Astrocyte (in vitro differentiated cells and primary cell): Measurements from ENCODE around the gene CCDC197. TPM values are rescaled to one million over a fixed set of nuclear protein-coding genes. Genes with fewer than 3 reads are reported as not detected.

Experiments
- DNase-seq: peaks from one replicate; pipeline ENCODE4 v3.0.0-alpha.2; 2010; ENCODE audit warnings: low read depth
- FAIRE-seq: peaks from 2 replicates; lab custom pipeline; 2011; peaks lifted over from hg19 to GRCh38; lab: Jason Lieb, UNC
- H2AFZ ChIP-seq: 2 replicates; pipeline ENCODE4 v1.6.0; 2012; ENCODE audit warnings: low read depth, low read length, inconsistent platforms
- H3K27ac ChIP-seq: 2 replicates; pipeline ENCODE4 v1.5.1; 2011; ENCODE audit warnings: low read depth, low read length, inconsistent platforms
- H3K27me3 ChIP-seq: 2 replicates; pipeline ENCODE4 v1.6.0; 2011; ENCODE audit warnings: low read length, inconsistent platforms; ENCODE audit not compliant: insufficient read depth
- H3K36me3 ChIP-seq: 2 replicates; pipeline ENCODE4 v1.5.1; 2011; ENCODE audit warnings: low read length, inconsistent platforms; ENCODE audit not compliant: insufficient read depth
- H3K4me1 ChIP-seq: 2 replicates; pipeline ENCODE4 v1.5.1; 2011; ENCODE audit warnings: low read length, inconsistent platforms; ENCODE audit not compliant: insufficient read depth
- H3K4me2 ChIP-seq: 2 replicates; pipeline ENCODE4 v1.6.0; 2012; ENCODE audit warnings: low read length, inconsistent platforms
- H3K4me3 ChIP-seq: 2 replicates; pipeline ENCODE4 v1.5.1; 2011; ENCODE audit warnings: low read depth, mild to moderate bottlenecking, low read length, inconsistent platforms; ENCODE audit not compliant: insufficient read depth
- H3K79me2 ChIP-seq: 2 replicates; pipeline ENCODE4 v1.6.0; 2012; ENCODE audit warnings: mild to moderate bottlenecking, low read length, inconsistent platforms; ENCODE audit not compliant: insufficient read depth
- H3K9ac ChIP-seq: 2 replicates; pipeline ENCODE4 v1.6.0; 2012; ENCODE audit warnings: mild to moderate bottlenecking, low read length, inconsistent platforms
- H3K9me3 ChIP-seq: 2 replicates; pipeline ENCODE4 v1.5.1; 2012; ENCODE audit warnings: low read depth, mild to moderate bottlenecking, low read length, inconsistent platforms; ENCODE audit not compliant: insufficient read depth
- H4K20me1 ChIP-seq: 2 replicates; pipeline ENCODE4 v1.6.0; 2012; ENCODE audit warnings: low read length, inconsistent platforms; ENCODE audit not compliant: insufficient read depth
- H3K27ac Mint-ChIP-seq: one replicate; pipeline ENCODE4 v1.8.0; 2021; ENCODE audit warnings: mild to moderate bottlenecking, mixed read lengths; ENCODE audit not compliant: unreplicated experiment
- H3K27me3 Mint-ChIP-seq: one replicate; pipeline ENCODE4 v1.8.0; 2021; ENCODE audit warnings: low read depth, mixed read lengths; ENCODE audit not compliant: unreplicated experiment
- H3K36me3 Mint-ChIP-seq: one replicate; pipeline ENCODE4 v1.8.0; 2021; ENCODE audit warnings: low read depth, mixed read lengths; ENCODE audit not compliant: unreplicated experiment
- H3K4me1 Mint-ChIP-seq: one replicate; pipeline ENCODE4 v1.8.0; 2021; ENCODE audit warnings: low read depth, mixed read lengths; ENCODE audit not compliant: unreplicated experiment
- H3K4me3 Mint-ChIP-seq: one replicate; pipeline ENCODE4 v1.8.0; 2021; ENCODE audit warnings: mild to moderate bottlenecking, moderate library complexity, mixed read lengths; ENCODE audit not compliant: unreplicated experiment
- H3K9me3 Mint-ChIP-seq: one replicate; pipeline ENCODE4 v1.8.0; 2021; ENCODE audit warnings: mild to moderate bottlenecking, mixed read lengths; ENCODE audit not compliant: unreplicated experiment
- EZH2 ChIP-seq: IDR thresholded peaks from 2 replicates; pipeline ENCODE4 v1.6.1; 2012; ENCODE audit warnings: mild to moderate bottlenecking, low read length, inconsistent platforms; ENCODE audit not compliant: insufficient read depth
- total RNA-seq: library from RNA; stranded (reverse); gene quantifications from 2 replicates; pipeline ENCODE4 v1.2.1, GENCODE V29; 2021
- TF ChIP-seq, protein P1 (sequence below): IDR thresholded peaks from 2 replicates; pipeline ENCODE4 v1.5.1; 2011; ENCODE audit warnings: low read depth, mild to moderate bottlenecking, inconsistent platforms, low read length, moderate library complexity; ENCODE audit not compliant: insufficient read depth

The CCDC197 gene
- total RNA-seq, 1 donor from 2014 or later: not detected

DNA sequence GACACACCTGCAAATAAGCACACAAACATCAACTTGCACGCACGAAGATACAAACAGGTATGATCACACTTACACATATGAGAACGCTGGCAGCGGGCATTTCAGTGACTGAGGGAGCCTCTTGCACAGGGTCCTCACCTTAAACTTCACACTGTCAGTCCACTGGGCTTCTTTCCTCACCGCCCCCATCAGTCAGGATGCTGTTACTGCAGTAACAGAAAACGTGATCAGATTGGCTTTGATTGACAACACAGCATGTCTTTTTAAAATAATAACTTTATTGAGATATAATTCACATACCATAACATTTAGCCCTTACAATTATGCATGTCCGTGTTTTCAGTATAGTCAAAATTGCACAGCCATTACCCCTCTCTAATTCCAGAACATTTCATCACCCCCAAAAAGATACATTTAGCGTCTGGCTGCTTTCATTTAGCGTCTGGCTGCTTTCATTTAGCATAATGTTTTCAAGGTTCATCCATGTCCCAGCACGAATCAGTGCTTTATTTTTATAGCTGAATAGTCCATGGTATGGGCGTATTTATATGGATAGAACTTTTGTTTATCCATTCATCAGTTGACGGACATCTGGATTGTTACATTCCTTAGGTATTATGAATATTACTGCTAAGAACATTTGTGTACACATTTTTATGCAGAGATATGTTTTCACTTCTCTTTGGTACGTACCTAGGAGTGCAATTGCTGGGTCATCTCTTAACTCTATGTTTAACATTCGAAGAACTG lies 8.4 kb downstream of the CCDC197 start:
- Mint-ChIP-seq H3K4me3 (no peak overlapping the region), H3K36me3 (no peaks in the 10 kb centered on the region), H3K27me3 (peaks cover 52% of the 10 kb centered on the region), H3K27ac (no peak overlapping the region), H3K4me1 (peaks cover 6% of the 10 kb centered on the region), H3K9me3 (no peaks in the 10 kb centered on the region)
- no peak overlapping the region for H3K4me3 ChIP-seq
- H3K4me1 ChIP-seq: peaks cover 5% of the 10 kb centered on the region
- TF ChIP-seq, protein P1, sequence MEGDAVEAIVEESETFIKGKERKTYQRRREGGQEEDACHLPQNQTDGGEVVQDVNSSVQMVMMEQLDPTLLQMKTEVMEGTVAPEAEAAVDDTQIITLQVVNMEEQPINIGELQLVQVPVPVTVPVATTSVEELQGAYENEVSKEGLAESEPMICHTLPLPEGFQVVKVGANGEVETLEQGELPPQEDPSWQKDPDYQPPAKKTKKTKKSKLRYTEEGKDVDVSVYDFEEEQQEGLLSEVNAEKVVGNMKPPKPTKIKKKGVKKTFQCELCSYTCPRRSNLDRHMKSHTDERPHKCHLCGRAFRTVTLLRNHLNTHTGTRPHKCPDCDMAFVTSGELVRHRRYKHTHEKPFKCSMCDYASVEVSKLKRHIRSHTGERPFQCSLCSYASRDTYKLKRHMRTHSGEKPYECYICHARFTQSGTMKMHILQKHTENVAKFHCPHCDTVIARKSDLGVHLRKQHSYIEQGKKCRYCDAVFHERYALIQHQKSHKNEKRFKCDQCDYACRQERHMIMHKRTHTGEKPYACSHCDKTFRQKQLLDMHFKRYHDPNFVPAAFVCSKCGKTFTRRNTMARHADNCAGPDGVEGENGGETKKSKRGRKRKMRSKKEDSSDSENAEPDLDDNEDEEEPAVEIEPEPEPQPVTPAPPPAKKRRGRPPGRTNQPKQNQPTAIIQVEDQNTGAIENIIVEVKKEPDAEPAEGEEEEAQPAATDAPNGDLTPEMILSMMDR: peak; percentile 35
- TF ChIP-seq EZH2: no peak
- no peak overlapping the region for H2AFZ ChIP-seq
- no peak overlapping the region for H3K4me2 ChIP-seq
- FAIRE-seq: no peak
- H3K9me3 ChIP-seq: no peaks in the 10 kb centered on the region
- no peaks in the 10 kb centered on the region for H3K36me3 ChIP-seq
- H3K27ac ChIP-seq: no peak overlapping the region
- no peaks in the 10 kb centered on the region for H4K20me1 ChIP-seq
- H3K27me3 ChIP-seq: peaks cover 24% of the 10 kb centered on the region
- no peak overlapping the region for H3K9ac ChIP-seq
- DNase-seq: no peak
- no peaks in the 10 kb centered on the region for H3K79me2 ChIP-seq

DNA sequence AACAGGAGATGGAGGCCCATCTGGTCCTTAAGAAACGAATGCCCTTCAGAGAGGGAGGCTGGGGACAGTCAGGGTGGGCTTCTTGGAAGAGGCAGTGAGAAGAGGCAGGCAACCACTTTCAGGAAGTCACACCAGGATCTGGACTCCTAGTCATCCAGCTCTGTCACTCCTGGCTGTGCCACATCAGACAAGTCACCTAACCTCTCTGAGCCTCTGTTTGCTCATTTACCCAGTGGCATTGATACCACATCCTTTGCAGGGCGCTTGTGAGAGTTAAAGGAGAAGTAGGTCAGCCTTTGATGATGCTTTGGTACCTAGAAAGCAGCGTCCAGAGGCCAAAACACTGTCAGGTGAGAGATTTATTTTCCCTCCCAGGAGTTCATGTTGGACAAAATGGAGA lies 11.1 kb downstream of the CCDC197 start:
- no peak for FAIRE-seq
- TF ChIP-seq, protein P1: no peak
- no peak for TF ChIP-seq EZH2
- peaks cover 5% of the 10 kb centered on the region for H3K4me1 ChIP-seq
- no peak overlapping the region for H3K4me2 ChIP-seq
- no peak overlapping the region for H3K27ac Mint-ChIP-seq
- no peaks in the 10 kb centered on the region for H3K79me2 ChIP-seq
- H3K9me3 Mint-ChIP-seq: no peaks in the 10 kb centered on the region
- no peaks in the 10 kb centered on the region for H4K20me1 ChIP-seq
- peaks cover 22% of the 10 kb centered on the region for H3K27me3 ChIP-seq
- no peaks in the 10 kb centered on the region for H3K9me3 ChIP-seq
- H3K27ac ChIP-seq: no peak overlapping the region
- DNase-seq: no peak
- H3K4me1 Mint-ChIP-seq: peaks cover 13% of the 10 kb centered on the region
- H3K9ac ChIP-seq: no peak overlapping the region
- peaks cover 32% of the 10 kb centered on the region for H3K27me3 Mint-ChIP-seq
- H3K36me3 Mint-ChIP-seq: no peaks in the 10 kb centered on the region
- no peak overlapping the region for H3K4me3 Mint-ChIP-seq
- H2AFZ ChIP-seq: no peak overlapping the region
- no peaks in the 10 kb centered on the region for H3K36me3 ChIP-seq
- no peak overlapping the region for H3K4me3 ChIP-seq

DNA sequence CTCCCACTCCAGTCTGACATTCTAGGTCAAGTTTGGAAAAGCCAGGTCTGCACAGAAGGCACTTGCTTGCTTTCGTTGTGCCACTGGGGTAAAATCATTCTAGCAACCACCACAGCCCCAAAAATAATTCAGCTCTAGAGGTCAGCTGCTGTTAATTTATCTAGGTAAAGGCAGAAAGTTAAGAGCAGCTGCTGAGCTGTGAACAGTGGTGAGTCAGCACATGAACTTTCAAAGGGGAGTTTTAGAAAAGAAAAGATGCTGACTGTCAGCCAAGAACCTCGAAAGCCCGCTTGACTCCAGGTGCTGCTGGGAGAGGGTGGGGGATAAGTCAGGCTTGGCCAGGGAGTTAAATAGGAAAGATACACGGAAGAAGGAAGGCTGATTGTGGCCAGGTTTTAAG lies 12.7 kb downstream of the CCDC197 start:
- Histone ChIP-seq H3K4me1 (peaks cover 5% of the 10 kb centered on the region), H3K27me3 (peaks cover 20% of the 10 kb centered on the region), H3K79me2 (no peaks in the 10 kb centered on the region), H4K20me1 (no peaks in the 10 kb centered on the region), H3K4me3 (no peak overlapping the region), H3K27ac (no peak overlapping the region), H3K4me2 (peak overlapping the region; percentile 51), H3K9me3 (no peaks in the 10 kb centered on the region), H2AFZ (no peak overlapping the region), H3K36me3 (no peaks in the 10 kb centered on the region), H3K9ac (no peak overlapping the region)
- Mint-ChIP-seq H3K4me3 (no peak overlapping the region), H3K4me1 (peaks cover 15% of the 10 kb centered on the region), H3K36me3 (no peaks in the 10 kb centered on the region), H3K27me3 (peaks cover 18% of the 10 kb centered on the region), H3K27ac (no peak overlapping the region), H3K9me3 (no peaks in the 10 kb centered on the region)
- TF ChIP-seq, protein P1: no peak
- no peak for TF ChIP-seq EZH2
- FAIRE-seq (no peak), DNase-seq (peak; percentile 83)
